ENCODE measurements around the gene CCDC78.

CCDC78 gene

DNA sequence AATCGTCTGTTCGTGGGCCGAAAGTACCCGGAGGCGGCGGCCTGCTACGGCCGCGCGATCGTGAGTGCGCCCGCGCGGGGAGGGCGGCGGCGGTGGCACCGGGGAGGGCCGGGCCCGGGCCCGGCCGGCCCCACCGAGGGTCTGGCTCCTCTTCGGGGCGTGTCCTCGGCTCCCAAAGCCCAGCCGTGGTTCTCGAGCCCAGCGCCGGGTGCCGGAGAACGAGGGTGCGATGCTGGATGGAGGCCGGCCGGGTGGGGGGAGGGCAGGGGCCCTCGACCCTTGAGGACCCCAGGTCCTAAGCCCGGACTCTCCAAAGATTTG lies 45.7 kb downstream of the CCDC78 start:
- Mint-ChIP-seq H3K4me3 (peak overlapping the region; percentile 85), H3K27ac (peak overlapping the region; percentile 40), H3K4me1 (ENCODE audit: low read depth) (peaks cover 33% of the 10 kb centered on the region), H3K9me3 (no peaks in the 10 kb centered on the region), H3K36me3 (ENCODE audit: low read depth) (peaks cover 21% of the 10 kb centered on the region), H3K27me3 (no peaks in the 10 kb centered on the region)

DNA sequence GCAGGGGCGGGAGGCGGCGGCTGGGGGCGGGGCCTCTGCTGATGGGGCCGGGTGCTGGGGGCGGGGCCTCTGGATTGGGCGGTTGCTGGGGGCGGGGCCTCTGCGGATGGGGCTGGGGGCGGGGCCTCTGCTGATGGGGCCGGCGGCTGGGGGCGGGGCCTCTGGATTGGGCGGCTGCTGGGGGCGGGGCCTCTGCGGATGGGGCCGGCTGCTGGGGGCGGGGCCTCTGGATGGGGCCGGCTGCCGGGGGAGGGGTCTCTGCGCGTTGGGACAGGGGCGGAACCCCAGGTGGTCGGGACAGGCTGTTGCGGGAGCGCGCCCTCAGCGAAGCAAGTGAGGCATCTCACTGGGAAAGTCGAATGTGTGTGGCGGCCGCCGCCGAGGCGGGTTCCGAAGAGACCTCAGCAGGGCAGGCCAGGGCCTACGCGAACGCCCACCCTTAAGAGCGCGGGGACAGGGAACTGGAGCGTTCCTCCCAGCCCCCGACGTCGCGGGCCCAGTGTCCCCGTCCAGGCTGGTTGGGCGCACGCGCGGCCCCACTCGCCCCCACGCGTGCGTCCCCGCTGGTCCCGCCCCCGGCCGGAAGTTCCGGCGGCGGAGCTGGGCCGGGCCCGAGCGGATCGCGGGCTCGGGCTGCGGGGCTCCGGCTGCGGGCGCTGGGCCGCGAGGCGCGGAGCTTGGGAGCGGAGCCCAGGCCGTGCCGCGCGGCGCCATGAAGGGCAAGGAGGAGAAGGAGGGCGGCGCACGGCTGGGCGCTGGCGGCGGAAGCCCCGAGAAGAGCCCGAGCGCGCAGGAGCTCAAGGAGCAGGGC lies 46.2 kb downstream of the CCDC78 start, which contains the start of gene STUB1:
STUB1 (plus strand) TSS at position 597 of the 811 bp plus-strand sequence; CDS start at position 713, 116 bp downstream.
- peaks cover 34% of the 10 kb centered on the region for H3K4me1 Mint-ChIP-seq (ENCODE audit: low read depth)
- peak within 1 kb of the TSS; percentile 88 for H3K27ac Mint-ChIP-seq
- H3K4me3 Mint-ChIP-seq: peak within 1 kb of the TSS; percentile 85
- peaks cover 21% of the 10 kb centered on the region for H3K36me3 Mint-ChIP-seq (ENCODE audit: low read depth)
- no peaks in the 10 kb centered on the region for H3K27me3 Mint-ChIP-seq
- no peaks in the 10 kb centered on the region for H3K9me3 Mint-ChIP-seq

DNA sequence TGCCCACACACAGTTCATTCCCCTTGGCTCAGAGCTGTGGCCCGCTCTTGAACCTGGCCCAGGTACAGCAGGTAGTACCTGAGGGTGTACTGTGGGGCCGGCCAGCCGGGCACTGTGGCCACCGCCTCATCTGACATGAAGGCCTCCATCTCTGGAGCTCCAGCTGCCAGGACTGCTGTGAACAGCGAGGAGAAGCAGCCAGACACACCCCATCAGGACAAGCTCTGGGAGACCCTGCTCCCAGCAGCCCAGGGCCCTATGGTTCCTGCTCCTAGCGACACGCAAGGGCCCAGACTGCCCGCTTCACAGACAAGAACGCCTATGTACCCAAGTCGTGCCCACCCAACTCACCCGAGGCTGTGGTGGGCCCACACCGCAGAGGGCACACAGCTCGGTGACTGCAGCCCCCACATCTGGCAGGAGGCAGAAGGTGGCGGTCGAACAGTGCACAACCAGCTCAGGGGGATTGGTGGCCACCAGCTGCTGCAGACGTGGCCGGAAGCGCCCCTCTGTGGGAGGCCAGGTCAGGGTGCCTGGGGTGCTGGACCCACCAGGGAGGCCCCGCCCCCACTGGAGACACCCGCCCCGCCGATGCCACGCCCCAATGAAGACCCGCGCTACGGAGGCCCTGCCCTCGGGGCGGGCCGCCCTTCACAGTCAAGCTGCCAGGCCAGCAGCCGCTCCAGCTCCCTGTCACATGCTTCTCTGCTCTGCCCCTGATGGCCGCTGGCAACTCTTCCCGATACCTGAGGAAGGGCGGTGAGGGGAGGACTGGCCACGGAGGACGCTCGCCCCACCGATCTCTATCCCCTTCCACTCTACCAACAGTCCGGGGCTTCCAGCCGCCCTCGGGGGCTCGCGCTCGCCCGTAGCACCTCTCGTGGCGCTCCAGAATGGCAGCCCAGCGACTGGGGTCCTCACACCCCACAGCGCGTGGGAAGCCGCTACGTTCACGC lies 47.1 kb downstream of the CCDC78 start:
- Mint-ChIP-seq H3K36me3 (ENCODE audit: low read depth) (peaks cover 21% of the 10 kb centered on the region), H3K4me3 (peak overlapping the region; percentile 78), H3K9me3 (no peaks in the 10 kb centered on the region), H3K4me1 (ENCODE audit: low read depth) (peaks cover 33% of the 10 kb centered on the region), H3K27me3 (no peaks in the 10 kb centered on the region), H3K27ac (peak overlapping the region; percentile 55)

DNA sequence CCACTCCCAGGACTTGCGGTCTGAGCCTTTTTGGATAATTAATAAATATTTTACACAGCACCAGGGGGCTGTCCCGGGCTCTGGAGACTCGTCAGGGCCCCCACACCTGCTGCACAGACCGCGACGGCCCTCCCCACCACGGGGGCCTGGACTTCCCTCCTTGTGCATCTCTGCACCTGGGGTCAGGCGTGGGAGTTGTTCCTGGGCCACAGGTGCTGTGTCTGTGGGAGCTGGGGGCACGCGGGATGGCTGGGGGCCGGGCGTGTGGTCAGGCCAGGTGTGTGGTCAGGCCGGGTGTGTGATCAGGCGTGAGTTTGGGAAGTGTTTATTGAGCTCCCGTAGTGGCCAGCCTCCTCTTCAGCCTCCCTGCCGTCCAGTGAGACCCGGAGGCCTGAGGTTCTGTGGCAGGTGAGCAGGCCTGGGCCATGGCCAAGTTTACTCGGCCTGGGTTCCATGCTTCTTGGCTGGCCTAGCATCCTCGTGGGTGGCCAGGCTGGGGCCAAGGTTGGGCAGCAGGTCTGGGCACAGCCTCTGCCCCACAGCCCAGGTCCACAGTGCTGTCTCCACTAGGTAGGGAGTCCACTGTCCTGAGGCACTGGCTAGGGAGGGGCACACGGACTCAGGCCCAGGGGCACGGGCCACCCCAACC lies 47.9 kb downstream of the CCDC78 start:
- no peak overlapping the region for H3K27ac Mint-ChIP-seq
- no peak overlapping the region for H3K4me3 Mint-ChIP-seq
- peaks cover 21% of the 10 kb centered on the region for H3K36me3 Mint-ChIP-seq (ENCODE audit: low read depth)
- H3K27me3 Mint-ChIP-seq: no peaks in the 10 kb centered on the region
- peaks cover 32% of the 10 kb centered on the region for H3K4me1 Mint-ChIP-seq (ENCODE audit: low read depth)
- no peaks in the 10 kb centered on the region for H3K9me3 Mint-ChIP-seq

DNA sequence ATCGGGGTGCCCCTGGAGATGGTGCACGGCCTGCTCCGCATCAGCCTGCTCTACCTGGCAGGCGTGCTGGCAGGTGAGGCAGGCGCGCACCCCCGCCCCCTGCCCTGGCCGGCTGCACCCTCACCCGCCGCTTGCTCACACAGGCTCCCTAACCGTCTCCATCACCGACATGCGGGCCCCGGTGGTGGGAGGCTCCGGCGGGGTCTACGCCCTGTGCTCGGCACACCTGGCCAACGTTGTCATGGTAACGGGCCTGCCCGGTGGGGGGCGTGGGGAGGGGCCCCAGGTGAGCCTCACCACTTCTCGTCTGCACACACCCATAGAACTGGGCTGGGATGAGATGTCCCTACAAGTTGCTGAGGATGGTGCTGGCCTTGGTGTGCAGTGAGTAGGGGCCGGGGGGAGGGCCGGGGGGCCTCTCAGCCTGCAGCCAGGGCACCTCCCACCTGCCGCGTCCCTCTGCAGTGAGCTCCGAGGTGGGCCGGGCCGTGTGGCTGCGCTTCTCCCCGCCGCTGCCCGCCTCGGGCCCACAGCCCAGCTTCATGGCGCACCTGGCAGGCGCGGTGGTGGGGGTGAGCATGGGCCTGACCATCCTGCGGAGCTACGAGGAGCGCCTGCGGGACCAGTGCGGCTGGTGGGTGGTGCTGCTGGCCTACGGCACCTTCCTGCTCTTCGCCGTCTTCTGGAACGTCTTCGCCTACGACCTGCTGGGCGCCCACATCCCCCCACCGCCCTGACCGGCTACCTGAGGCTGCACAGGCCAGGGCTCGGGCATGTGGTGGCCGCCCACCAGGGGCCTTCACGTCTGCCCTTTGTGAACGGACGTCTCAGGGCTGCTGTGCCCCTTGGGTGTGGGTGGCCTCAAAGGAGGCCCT lies 48.7 kb downstream of the CCDC78 start:
- Mint-ChIP-seq H3K9me3 (no peaks in the 10 kb centered on the region), H3K36me3 (ENCODE audit: low read depth) (peaks cover 23% of the 10 kb centered on the region), H3K27me3 (no peaks in the 10 kb centered on the region), H3K4me3 (no peak overlapping the region), H3K4me1 (ENCODE audit: low read depth) (peaks cover 24% of the 10 kb centered on the region), H3K27ac (no peak overlapping the region)

DNA sequence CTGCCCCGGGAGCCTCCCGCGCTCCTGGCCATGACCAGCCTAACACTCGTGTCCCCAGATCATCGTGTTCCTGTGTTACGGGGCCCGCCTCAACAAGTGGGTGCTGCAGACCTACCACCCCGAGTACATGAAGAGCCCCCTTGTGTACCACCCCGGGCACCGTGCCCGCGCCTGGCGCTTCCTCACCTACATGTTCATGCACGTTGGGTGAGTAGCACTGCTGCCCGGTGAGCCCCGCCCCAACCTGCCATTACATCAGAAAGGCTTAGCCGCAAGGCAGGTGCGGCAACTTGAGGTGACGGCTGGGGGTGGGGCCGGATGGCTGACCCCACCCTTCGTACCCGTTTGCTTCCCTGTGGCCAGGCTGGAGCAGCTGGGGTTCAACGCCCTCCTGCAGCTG lies 49.3 kb downstream of the CCDC78 start:
- no peak overlapping the region for H3K27ac Mint-ChIP-seq
- H3K4me1 Mint-ChIP-seq (ENCODE audit: low read depth): peaks cover 18% of the 10 kb centered on the region
- no peak overlapping the region for H3K4me3 Mint-ChIP-seq

DNA sequence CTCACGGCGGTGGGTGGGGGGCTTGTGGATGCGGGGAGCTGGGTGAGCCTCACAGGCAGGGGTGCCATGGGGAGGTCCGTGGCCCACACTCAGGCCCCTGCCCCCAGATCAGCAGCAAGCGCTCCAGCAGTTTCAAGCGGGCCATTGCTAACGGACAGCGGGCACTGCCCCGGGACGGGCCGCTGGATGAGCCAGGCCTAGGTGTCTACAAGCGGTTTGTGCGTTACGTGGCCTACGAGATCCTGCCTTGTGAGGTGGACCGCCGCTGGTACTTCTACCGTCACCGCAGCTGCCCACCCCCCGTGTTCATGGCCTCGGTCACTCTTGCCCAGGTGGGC lies 49.7 kb downstream of the CCDC78 start:
- Mint-ChIP-seq H3K36me3 (ENCODE audit: low read depth) (peaks cover 13% of the 10 kb centered on the region), H3K27ac (no peak overlapping the region), H3K4me1 (ENCODE audit: low read depth) (peaks cover 14% of the 10 kb centered on the region), H3K9me3 (no peaks in the 10 kb centered on the region), H3K27me3 (no peaks in the 10 kb centered on the region), H3K4me3 (no peak overlapping the region)

More for the DNA sequence above, 49.3 kb downstream of the CCDC78 start:
- Mint-ChIP-seq H3K36me3 (ENCODE audit: low read depth) (peaks cover 17% of the 10 kb centered on the region), H3K27me3 (no peaks in the 10 kb centered on the region), H3K9me3 (no peaks in the 10 kb centered on the region)

DNA sequence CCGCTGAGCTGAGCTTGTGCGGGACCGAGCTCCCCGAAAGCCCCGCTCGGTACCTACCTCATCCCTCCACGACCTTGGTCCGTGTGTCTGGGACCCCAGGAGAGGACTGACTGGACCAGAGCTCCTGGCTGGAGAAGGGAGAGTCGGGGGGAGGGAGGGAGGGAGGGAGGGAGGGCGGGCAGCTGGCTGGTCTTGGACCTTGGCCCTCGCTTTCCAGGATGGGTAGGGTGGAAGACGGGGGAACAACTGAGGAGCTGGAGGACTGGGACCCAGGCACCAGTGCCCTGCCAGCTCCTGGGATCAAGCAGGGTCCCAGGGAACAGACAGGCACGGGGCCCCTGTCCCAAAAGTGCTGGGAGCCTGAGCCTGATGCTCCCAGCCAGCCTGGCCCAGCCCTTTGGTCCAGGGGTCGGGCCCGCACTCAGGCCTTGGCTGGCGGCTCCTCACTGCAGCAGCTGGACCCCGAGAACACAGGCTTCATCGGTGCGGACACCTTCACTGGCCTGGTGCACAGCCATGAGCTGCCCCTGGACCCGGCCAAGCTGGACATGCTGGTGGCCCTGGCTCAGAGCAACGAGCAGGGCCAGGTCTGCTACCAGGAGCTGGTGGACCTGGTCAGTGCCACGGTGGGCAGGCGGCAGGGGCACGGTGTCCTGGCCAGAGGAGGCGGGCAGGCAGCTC lies 50.2 kb downstream of the CCDC78 start:
- H3K27me3 Mint-ChIP-seq: no peaks in the 10 kb centered on the region
- no peaks in the 10 kb centered on the region for H3K9me3 Mint-ChIP-seq
- peaks cover 10% of the 10 kb centered on the region for H3K36me3 Mint-ChIP-seq (ENCODE audit: low read depth)
- H3K4me1 Mint-ChIP-seq (ENCODE audit: low read depth): peaks cover 9% of the 10 kb centered on the region
- H3K27ac Mint-ChIP-seq: no peak overlapping the region
- H3K4me3 Mint-ChIP-seq: no peak overlapping the region

DNA sequence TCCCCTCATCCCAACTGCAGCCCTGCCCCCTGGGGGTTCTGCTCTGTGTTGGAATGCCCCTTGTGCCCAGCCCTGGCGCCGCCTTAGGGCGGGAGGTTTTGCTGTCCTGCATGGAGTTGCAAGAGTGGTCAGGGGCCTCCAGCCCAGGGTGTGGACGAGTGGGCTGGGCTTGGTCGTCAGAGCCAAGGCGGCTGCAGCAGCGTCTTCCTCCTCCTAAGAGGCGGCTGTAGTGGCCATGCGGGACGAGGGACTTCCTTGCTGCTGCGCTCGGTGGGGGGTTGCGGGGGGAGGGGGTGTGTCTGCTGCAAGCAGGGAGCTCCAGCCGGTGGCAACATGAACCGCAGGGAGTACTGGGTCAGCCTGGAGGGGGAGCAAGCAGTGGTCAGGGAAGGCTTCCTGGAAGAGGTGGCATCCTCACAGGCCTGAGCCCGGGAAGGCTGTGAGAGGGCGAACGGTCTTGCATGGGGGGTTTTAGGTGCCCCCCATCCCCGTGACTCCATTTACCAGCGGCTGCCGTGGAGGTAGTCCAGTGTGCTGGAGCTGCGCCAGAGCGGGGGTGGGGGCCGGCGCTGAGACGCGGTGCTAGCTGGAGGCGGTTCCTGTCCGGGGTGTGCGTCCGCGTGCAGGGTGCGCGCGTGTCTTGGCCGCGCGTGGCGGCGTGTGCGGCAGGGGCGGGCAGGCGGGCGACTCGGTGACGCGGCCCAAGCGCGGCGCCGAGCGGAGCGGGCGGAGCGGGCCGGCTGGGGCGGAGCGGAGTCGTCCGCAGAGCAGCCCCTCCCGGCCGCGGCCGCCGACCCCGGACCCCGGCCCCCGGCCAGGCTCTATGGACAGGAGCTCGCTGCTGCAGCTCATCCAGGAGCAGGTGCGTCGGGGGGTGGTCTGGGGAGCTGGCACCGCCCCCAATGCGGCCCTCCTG lies 51.0 kb downstream of the CCDC78 start, which contains the start of gene RHBDL1:
RHBDL1 (plus strand) TSS at position 704 of the 916 bp plus-strand sequence; CDS start at position 824, 120 bp downstream.
- peaks cover 8% of the 10 kb centered on the region for H3K4me1 Mint-ChIP-seq (ENCODE audit: low read depth)
- no peaks in the 10 kb centered on the region for H3K9me3 Mint-ChIP-seq
- no peak within 1 kb of the TSS for H3K4me3 Mint-ChIP-seq
- no peaks in the 10 kb centered on the region for H3K27me3 Mint-ChIP-seq
- peaks cover 11% of the 10 kb centered on the region for H3K36me3 Mint-ChIP-seq (ENCODE audit: low read depth)
- H3K27ac Mint-ChIP-seq: no peak within 1 kb of the TSS

DNA sequence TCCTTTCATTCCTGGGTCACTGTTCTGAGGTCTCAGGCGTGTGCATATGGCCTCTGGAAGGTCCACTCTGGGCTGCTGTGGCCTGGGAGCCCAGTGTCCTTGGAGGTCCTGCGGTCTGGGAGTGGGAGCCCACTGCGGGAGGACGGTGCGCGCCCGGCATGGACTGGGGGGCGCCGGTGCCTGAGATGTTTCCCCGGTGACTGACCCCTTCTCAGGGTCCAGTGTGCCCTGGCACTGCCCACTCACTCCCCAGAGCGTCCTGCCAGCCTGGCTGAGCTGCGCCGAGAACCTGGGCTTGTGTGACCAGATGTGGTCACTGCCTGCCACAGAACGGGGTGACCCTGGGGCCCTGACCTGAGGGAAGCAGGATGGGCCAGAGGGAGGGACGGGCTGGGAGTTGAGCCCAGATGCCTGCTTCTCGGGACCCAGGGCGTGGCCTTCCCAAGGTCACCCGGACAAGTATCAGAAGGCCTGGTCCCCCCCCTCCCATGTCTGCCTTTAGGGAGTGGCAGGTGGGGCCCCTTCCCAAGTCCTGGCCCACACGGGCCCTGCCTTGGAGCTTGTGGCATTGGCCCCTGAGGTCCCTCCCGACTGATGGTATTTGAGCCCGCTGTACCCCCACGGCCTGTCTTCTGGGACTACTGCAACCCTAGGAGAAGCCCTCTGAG lies 51.9 kb downstream of the CCDC78 start:
- Mint-ChIP-seq H3K27me3 (no peaks in the 10 kb centered on the region), H3K4me1 (ENCODE audit: low read depth) (peaks cover 10% of the 10 kb centered on the region), H3K4me3 (no peak overlapping the region), H3K9me3 (no peaks in the 10 kb centered on the region), H3K27ac (no peak overlapping the region), H3K36me3 (ENCODE audit: low read depth) (peaks cover 16% of the 10 kb centered on the region)

DNA sequence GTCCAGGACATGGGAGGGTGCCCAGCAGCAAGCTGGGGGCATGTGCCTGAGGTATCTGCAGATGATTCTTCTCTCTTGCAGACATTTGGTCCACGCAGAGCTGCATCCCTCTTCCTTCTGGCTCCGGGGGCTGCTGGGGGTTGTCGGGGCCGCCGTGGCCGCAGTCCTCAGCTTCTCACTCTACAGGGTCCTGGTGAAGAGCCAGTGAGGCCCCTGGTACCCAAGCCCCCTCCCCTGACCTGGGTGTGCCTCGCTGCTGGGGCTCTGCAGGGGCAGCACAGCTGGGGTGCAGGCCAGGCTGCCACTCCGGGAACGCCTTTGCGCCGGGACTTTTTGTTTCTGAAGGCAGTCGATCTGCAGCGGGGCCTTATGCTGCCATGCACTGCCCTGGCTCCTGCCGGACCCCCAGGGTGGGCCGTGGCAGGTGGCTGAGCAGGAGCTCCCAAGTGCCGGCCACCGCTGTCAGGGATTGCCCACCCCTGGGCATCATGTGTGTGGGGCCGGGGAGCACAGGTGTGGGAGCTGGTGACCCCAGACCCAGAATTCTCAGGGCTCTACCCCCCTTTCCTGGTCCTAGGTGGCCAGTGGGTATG lies 52.7 kb downstream of the CCDC78 start:
- H3K4me1 Mint-ChIP-seq (ENCODE audit: low read depth): peaks cover 14% of the 10 kb centered on the region
- no peak overlapping the region for H3K27ac Mint-ChIP-seq
- no peaks in the 10 kb centered on the region for H3K9me3 Mint-ChIP-seq
- H3K36me3 Mint-ChIP-seq (ENCODE audit: low read depth): peaks cover 16% of the 10 kb centered on the region
- H3K4me3 Mint-ChIP-seq: no peak overlapping the region
- H3K27me3 Mint-ChIP-seq: no peaks in the 10 kb centered on the region

DNA sequence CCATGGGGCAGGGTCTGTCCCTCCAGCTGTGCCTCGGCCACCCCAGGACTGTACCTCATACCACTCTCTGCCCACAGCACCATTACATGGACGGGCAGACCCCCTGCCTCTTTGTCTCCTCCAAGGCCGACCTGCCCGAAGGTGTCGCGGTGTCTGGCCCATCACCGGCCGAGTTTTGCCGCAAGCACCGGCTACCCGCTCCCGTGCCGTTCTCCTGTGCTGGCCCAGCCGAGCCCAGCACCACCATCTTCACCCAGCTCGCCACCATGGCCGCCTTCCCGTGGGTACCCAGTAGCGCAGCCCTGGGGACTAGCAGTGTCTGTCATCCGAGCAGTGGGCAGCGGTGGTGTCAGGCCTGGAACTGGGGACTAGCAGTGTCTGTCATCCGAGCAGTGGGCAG lies 53.4 kb downstream of the CCDC78 start:
- Mint-ChIP-seq H3K9me3 (no peaks in the 10 kb centered on the region), H3K36me3 (ENCODE audit: low read depth) (peaks cover 16% of the 10 kb centered on the region), H3K4me1 (ENCODE audit: low read depth) (peaks cover 14% of the 10 kb centered on the region), H3K27me3 (no peaks in the 10 kb centered on the region), H3K27ac (no peak overlapping the region), H3K4me3 (no peak overlapping the region)

All from stimulated activated naive CD8-positive, alpha-beta T cell treated with anti-CD3 and anti-CD28 coated beads, Interleukin-15, Interleukin-2, amounts not matched to agents 100 ng/mL and 50 ng/mL, for 24 hours (primary cell).